Ovary (tissue), 9 donors: Measurements from ENCODE around the gene PYGO2. TPM values are rescaled to one million over a fixed set of nuclear protein-coding genes. Genes with fewer than 3 reads are reported as not detected.
A peak's percentile ranks its signal among the peaks of the same experiment; 100 is the strongest.

Experiments
- DNase-seq, 5 donors: peaks; one replicate each; pipeline ENCODE4 v3.0.0-alpha.2; 2019 to 2020
- H3K27ac ChIP-seq, 2 donors: fragments of 200-600 bp; one replicate each; pipeline versions ENCODE4 v1.5.1 to v1.8.0; 2019 to 2022
- H3K27me3 ChIP-seq: fragments of 200-600 bp; one replicate; pipeline ENCODE4 v1.8.0; 2022
- H3K36me3 ChIP-seq: fragments of 200-600 bp; sonication (generic); one replicate; pipeline ENCODE4 v1.5.1; 2019
- H3K4me1 ChIP-seq: one replicate; pipeline ENCODE4 v1.8.1; 2013; ENCODE audit warnings: mild to moderate bottlenecking, moderate library complexity; ENCODE audit not compliant: insufficient read depth
- H3K4me3 ChIP-seq: fragments of 200-600 bp; sonication (generic); one replicate; pipeline ENCODE4 v1.5.1; 2017
- H3K9me3 ChIP-seq, 2 donors: fragments of 200-600 bp in 1 of 2; sonication (generic) in 1 of 2; one replicate each; pipeline versions ENCODE4 v1.5.1 to v1.8.1; 2013 to 2019; ENCODE audit warnings: mild to moderate bottlenecking in 1 of 2, moderate library complexity in 1 of 2
- EP300 ChIP-seq: sonication (generic); formaldehyde crosslinking; IDR thresholded peaks from one replicate; pipeline ENCODE4 v1.6.1; 2017; ENCODE audit warnings: antibody characterized with exemption
- POLR2A ChIP-seq: fragments of 450-650 bp; IDR thresholded peaks from one replicate; pipeline ENCODE4 v1.6.1; 2017; ENCODE audit warnings: antibody characterized with exemption, mild to moderate bottlenecking, moderate library complexity
- WGBS, 3 donors: extraction: QIAGEN DNeasy Blood & Tissue Kit in 1 of 3; methylation state at CpG; one replicate each; pipeline versions ENCODE4 v1.1.5 to v1.1.7; 2013 to 2017; 5-methylcytosine and 5-hydroxymethylcytosine counted together
- intact Hi-C, 4 donors: fragments of 100-400 bp; cut with DNase I; formaldehyde crosslinking; loops; one replicate each; pipeline versions ENCODE4 v1.11.0 to v1.15.1; 2022 to 2023
- polyA plus RNA-seq, 2 donors: library from polyadenylated mRNA; stranded (reverse); fragments of 200-250 nt in 1 of 2; fragments of 350-450 nt in 1 of 2; fragmentation: Illumina TruSeq in 1 of 2; extraction: RNeasy Lipid Tissue Mini Kit (QIAGEN cat#74804) in 1 of 2; gene quantifications; one replicate each; pipeline ENCODE4 v1.2.3, GENCODE V29; 2013 to 2014
- total RNA-seq, 7 donors: library from RNA; depleted of rRNA in 2 of 7; stranded (reverse); fragments of >200 nt in 2 of 7; fragmentation: NEBNext Ultra II Directional in 3 of 7; extraction: Animal tissue kit (Norgen Biotek cat#: 25700) in 3 of 7; gene quantifications; one replicate each; pipeline versions ENCODE4 v1.1.0 to v1.2.4, GENCODE V29; 2016 to 2023
- TF ChIP-seq, protein P1 (sequence below), 3 donors: fragments of 450-650 bp in 2 of 3; fragments of 200-600 bp in 1 of 3; IDR thresholded peaks; one replicate each; pipeline versions ENCODE4 v1.5.1 to v1.8.0; 2016 to 2022; ENCODE audit warnings: antibody characterized with exemption in 3 of 3, mild to moderate bottlenecking in 1 of 3
- donor health status: DM: no; HTN: no; CAD: no; lungs with moderate emphysema.
- donor health status: DM: no; HTN: no; CAD: no.
- donor health status: Bipolar disorder and iron deficiency.
- donor health status: DM: yes; HTN: yes; CAD: no.
- donor health status: DM: no; HTN: no; CAD: no.
- donor health status: DM: yes; HTN: yes; CAD: no.

Gene PYGO2
- total and polyA plus RNA-seq, 9 donors = 17.2 to 53.0 (median 35.2) TPM

DNA sequence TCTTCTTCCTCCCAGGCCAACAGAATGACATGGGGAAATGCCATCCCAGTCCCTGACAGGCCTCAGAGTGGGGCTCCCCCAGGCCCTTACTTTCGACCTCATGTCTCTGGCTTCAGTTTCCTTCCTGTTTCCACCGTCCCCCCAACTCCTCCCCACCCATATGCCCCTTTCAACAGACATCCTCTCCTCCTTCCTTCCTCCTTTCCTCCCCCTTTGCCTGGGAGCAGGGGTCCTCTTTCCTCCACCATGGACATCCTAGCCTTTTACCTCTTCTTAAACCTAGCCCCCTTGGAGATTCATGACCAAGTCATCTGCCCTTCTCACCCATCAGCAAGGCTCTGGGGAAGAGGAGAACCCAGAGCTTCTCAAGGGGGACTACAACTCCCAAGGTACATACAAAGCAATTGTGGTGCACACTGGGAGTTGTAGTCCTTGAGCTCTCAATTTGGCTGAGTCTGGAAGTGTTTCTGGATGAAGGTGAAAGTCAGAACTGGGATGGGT, 45.1 kb upstream of the PYGO2 start:
- H3K4me3 ChIP-seq = no peak overlapping the region
- TF ChIP-seq EP300 = no peak
- no peak for TF ChIP-seq POLR2A
- TF ChIP-seq, protein P1, sequence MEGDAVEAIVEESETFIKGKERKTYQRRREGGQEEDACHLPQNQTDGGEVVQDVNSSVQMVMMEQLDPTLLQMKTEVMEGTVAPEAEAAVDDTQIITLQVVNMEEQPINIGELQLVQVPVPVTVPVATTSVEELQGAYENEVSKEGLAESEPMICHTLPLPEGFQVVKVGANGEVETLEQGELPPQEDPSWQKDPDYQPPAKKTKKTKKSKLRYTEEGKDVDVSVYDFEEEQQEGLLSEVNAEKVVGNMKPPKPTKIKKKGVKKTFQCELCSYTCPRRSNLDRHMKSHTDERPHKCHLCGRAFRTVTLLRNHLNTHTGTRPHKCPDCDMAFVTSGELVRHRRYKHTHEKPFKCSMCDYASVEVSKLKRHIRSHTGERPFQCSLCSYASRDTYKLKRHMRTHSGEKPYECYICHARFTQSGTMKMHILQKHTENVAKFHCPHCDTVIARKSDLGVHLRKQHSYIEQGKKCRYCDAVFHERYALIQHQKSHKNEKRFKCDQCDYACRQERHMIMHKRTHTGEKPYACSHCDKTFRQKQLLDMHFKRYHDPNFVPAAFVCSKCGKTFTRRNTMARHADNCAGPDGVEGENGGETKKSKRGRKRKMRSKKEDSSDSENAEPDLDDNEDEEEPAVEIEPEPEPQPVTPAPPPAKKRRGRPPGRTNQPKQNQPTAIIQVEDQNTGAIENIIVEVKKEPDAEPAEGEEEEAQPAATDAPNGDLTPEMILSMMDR (IDR thresholded peaks at IDR 0.05) = no peak
- intact Hi-C loops = no loop called here
- peaks cover 17% of the 10 kb centered on the region for H3K4me1 ChIP-seq
- no peak overlapping the region for H3K27ac ChIP-seq
- H3K36me3 ChIP-seq = no peaks in the 10 kb centered on the region
- 69 to 75% (median 71%) methylated on average over 2 of the region's 2 CpGs for whole genome bisulfite sequencing, 3 donors
- H3K9me3 ChIP-seq = no peaks in the 10 kb centered on the region
- DNase-seq = no peak
- H3K27me3 ChIP-seq = no peaks in the 10 kb centered on the region

DNA sequence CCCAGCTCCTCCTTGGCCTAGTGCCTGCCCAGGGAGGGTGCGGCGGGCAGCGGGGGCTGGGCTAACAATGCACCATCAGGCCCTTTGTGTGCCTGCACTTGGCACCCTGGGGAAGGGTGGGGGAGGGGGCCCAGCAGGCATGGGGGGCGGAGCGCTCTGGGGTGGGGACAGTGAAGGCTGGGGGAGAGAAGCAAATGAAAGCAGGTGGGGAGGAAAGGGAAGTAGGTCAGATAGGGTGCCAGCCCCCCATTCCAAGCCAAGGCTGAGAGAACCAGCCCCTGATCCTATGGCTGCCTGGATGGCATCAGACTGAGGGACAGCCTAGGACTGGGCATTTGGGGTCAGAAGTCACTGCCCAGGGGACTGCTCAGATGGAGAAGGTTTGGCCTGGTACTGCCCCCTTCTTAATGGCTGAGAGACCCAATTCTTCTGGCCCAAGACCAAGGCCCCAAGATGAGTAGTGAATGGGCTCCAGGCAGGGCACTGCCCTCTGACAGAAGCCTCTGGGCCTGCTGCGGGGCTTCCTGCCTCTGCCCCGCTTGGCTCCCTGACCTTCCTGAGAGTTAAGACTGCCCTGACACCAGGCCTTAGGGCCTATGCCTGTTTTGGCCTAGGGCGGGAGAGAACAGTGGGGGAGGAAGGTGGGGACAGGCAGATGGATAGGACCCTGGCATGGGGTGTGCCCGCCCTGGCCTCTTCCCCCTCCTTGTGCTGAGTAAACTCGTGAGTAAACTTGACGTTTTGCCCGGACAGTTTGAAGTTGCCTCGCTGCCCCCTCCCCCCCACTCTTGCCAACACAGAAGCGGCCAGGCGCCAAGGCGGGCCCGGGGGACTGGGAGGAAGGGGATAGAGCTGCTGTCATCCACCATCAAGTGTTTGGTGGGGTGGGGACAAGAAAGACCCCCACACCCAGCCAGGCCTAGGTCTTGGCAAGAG, 43.8 kb upstream of the PYGO2 start:
- no peak for TF ChIP-seq EP300
- no peak for TF ChIP-seq POLR2A
- TF ChIP-seq, protein P1 (IDR thresholded peaks at IDR 0.05) = no peak
- intact Hi-C loops = no loop called here
- no peaks in the 10 kb centered on the region for H3K9me3 ChIP-seq
- H3K27ac ChIP-seq = peak overlapping the region; percentile 21 to 90
- no peaks in the 10 kb centered on the region for H3K36me3 ChIP-seq
- peak in 2 of 5 donors; percentile 58 to 62 for DNase-seq
- no peak overlapping the region for H3K4me3 ChIP-seq
- H3K4me1 ChIP-seq = peaks cover 11% of the 10 kb centered on the region
- no peaks in the 10 kb centered on the region for H3K27me3 ChIP-seq
- WGBS, 3 donors = 60 to 69% (median 66%) methylated on average over 17 of the region's 17 CpGs

DNA sequence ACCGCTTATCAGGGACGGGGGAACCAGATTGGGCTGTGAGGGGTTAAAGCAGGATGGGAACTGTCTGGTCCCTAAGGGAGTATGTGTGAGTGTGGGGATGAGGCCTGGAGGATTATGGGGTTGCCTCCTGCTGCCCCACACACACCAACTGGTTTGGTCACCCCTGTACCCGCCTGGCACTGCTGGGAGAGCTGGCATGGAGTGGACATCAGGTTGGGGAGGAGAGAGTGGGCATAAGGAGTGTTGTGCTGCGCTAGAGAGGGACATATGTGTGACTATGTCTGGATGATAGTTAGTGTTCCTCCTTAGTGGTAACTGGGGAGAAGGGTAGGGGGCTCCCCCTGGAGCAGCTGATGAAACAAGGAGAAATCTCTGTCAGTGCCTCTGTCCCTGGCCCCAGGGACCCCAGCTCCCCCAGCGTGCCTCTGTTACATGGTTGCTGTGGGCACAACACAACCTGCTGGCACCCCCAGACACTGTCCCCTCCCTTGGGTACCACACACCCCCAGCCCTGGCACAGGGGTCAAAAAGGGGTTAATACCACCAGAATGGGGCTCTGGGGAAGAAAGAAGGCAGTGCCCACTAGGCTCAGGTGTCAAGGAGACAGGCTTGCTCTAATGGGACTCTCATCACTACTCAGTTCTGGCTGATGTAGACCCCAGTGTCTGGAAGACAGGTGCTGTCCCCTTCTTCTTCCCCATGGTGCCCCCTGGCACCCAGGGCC, 42.9 kb upstream of the PYGO2 start:
- 32 to 46% (median 35%) methylated on average over 5 of the region's 5 CpGs for WGBS, 3 donors
- intact Hi-C loops = loop anchor here in 2 of 4 donors (5.0 kb wide), 2 partner anchors 42 to 47 kb away; partner anchors contain the start of genes PBXIP1 (in 1 of the 2) and PYGO2 (in 1 of the 2)
- Histone ChIP-seq H3K27ac (peak overlapping the region; percentile 90 to 96), H3K27me3 (no peaks in the 10 kb centered on the region), H3K4me1 (peaks cover 11% of the 10 kb centered on the region), H3K9me3 (no peaks in the 10 kb centered on the region), H3K4me3 (peak overlapping the region; percentile 82), H3K36me3 (no peaks in the 10 kb centered on the region)
- TF ChIP-seq EP300 (no peak), POLR2A (peak; percentile 5)
- DNase-seq = peak in 2 of 5 donors; percentile 42 to 48

DNA sequence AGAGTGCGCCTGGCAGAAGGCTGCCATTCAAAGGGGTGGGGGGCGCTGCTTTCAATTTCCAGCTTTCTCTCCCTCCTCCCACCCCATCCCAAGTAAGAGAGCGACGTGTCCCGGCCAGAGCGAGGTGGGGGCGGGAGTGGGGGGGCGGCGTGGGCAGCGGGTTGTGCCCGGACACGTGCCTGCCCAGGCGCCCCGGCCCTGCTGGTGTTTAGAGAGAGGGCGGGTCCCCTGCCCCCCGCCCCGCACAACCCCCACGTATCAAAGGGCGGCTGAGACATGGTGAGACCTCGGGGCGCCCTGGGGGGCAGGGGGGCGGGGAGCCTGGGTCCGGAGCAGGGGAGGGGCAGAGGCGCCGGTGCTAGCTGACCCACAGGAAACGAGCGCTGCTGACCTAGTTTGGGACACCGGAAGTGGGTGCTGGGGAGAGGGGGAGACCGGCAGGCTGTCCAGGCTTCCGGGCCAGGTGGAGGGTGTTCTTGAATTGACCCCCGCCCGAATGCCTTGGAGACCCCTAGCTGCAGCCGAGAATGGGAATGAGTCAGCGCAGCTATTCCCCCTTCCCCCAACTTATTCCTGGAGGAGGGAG, 42.3 kb upstream of the PYGO2 start:
- Histone ChIP-seq H3K27me3 (no peaks in the 10 kb centered on the region), H3K36me3 (no peaks in the 10 kb centered on the region), H3K4me3 (peak overlapping the region; percentile 82), H3K9me3 (no peaks in the 10 kb centered on the region), H3K27ac (peak overlapping the region; percentile 90 to 96), H3K4me1 (peaks cover 11% of the 10 kb centered on the region)
- DNase-seq = peak; percentile 76 to 81 (median 79)
- intact Hi-C loops = loop anchor here in 2 of 4 donors (5.0 kb wide), 2 partner anchors 42 to 47 kb away; partner anchors contain the start of genes PBXIP1 (in 1 of the 2) and PYGO2 (in 1 of the 2)
- 0 to 3% (median 2%) methylated on average over 29 to 34 of the region's 34 CpGs for WGBS, 3 donors
- TF ChIP-seq POLR2A (peak; percentile 2), EP300 (no peak)
- TF ChIP-seq, protein P1 (IDR thresholded peaks at IDR 0.05) = no peak
